GM04503 (cell line): ENCODE measurements around the gene ITPR3.

Experiments
- DNase-seq: peaks from one replicate; pipeline ENCODE4 v3.0.0-alpha.2; 2012; ENCODE audit warnings: low read depth

Gene ITPR3

DNA sequence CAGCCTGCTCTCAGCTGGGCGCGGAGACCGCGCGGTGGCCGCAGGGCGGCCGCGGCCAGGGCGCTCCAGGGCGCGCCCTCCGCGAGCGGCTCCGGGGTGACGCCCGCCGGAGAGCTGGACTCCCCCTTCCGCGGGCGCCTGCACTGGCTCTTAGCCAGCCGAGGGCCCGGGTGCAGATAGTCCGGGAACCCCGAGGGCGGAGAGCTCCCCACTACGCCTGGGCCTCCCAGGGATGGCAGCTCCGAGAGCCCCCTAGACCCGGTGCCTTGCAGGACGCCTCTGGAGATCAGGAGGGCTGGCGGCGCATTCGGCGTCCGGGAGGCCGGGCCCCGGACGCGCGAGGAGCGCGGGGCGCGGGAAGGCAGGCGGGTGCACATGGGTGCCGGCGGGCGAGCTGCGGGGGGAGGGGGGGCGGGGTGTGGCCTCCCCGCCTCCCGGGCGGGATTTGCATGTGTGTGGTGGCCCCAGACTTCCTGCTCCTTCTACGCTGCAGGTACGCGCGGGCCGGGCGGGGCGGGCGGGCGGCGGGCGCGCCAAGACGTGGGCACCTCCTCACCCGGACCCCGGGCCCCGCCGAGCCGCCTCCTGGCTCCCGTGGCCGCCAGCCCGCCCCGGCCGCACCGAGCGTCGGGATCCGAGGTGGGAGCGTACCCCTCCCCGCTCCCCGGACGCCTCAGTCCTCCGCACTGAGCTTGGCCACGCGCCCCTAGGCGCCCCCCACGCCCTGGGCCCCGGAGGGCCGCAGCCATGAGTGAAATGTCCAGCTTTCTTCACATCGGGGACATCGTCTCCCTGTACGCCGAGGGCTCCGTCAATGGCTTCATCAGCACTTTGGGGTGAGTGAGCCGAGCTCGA, at the start of gene ITPR3:
ITPR3 (plus strand) TSS at position 467 of the 855 bp plus-strand sequence; CDS start at position 748, 281 bp downstream.
- no peak for DNase-seq

- DNase-seq: no peak
Observed at GRCh38 chr6:33571637-33572316, 49.3 kb upstream of the ITPR3 start.

DNA sequence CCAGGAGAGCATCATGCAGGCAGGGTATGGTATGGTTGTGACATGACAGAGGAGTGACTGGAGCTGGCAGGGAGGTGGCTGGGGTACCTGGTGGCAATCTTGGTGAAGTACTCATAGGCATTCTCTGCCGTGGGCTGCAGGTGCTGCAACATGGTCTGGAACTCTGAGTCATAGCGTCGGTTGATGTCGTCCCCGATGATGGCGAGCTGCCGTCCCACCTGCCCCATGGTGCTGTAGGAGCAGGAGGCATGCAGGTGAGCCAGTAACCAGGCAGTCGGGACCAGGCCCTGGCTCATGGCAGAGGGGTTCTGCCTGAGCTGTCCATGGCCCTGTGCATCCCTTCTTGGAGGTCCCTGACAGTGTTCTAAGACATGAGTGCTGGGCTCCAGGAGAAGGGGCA, 45.9 kb upstream of the ITPR3 start:
- DNase-seq: no peak

DNA sequence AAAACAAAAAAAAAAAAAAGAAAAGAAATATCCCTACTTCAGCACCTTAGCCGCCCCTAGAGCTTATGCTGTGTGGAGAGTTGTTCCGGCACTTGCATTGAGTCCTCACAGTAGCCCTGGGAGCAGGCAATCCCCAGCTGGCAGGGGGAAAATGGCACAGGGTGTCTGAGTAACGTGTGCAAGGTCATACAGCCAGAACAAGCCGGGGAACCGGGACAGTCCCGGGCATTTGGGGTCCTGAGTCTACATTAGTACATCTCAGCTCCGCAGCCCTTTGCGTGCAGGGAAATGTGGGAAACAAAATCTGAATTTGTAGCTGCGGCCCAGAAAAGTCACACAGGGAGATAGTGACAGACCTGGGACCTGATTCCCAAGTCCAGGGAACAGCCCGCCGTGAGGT, 44.5 kb upstream of the ITPR3 start:
- no peak for DNase-seq

- DNase-seq: no peak
Observed at GRCh38 chr6:33577106-33577535, 44.0 kb upstream of the ITPR3 start.

GRCh38 chr6:33577718-33578117, 43.4 kb upstream of the ITPR3 start:
- DNase-seq: no peak

GRCh38 chr6:33578164-33578563, 43.0 kb upstream of the ITPR3 start:
- DNase-seq: no peak

GRCh38 chr6:33578588-33579011, 42.5 kb upstream of the ITPR3 start:
- DNase-seq: no peak

- DNase-seq: peak; percentile 60
Observed at GRCh38 chr6:33579828-33580714, 41.1 kb upstream of the ITPR3 start, which contains the start of gene BAK1. BAK1 (minus strand) TSS chr6:33580276; CDS start chr6:33577604, 2,672 bp downstream.

GRCh38 chr6:33581186-33581585, 39.9 kb upstream of the ITPR3 start:
- DNase-seq: no peak

- DNase-seq: no peak
Observed at GRCh38 chr6:33583591-33584155, 37.4 kb upstream of the ITPR3 start.

DNA sequence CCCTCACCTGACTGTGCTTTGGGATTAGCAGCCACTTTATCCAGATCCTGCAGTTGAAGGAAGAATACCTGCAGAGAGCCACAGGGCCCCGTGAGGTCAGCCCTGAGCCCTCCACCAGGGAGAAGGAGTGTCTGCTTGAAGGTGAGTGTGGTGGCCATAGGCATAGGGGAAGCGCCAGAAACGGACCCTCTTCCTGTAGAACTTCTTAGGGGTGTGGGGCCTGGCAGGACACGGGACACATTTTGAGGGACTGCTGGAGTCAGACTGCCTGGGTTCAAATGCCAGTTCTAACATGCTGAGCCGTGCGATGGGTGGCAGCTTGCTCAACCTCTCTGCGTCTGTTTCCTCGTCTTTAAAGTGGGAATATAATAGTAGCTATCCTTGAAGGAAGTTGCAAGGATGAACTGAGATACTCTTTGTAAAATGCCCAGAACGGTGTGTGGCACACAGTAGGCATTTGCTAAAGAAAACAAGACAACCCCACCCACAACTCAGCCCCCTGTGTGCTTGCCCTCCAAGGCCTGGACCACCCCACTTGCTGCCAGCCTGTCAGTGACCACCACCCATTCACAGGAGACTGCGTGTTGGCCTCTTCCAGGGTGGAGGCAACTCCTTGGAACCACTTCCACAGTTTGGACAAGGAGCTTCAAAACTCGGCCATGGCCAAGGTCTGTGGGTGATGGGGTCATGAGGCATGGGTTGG, 36.3 kb upstream of the ITPR3 start:
- no peak for DNase-seq

- no peak for DNase-seq
Observed at GRCh38 chr6:33585403-33586107, 35.6 kb upstream of the ITPR3 start.

DNA sequence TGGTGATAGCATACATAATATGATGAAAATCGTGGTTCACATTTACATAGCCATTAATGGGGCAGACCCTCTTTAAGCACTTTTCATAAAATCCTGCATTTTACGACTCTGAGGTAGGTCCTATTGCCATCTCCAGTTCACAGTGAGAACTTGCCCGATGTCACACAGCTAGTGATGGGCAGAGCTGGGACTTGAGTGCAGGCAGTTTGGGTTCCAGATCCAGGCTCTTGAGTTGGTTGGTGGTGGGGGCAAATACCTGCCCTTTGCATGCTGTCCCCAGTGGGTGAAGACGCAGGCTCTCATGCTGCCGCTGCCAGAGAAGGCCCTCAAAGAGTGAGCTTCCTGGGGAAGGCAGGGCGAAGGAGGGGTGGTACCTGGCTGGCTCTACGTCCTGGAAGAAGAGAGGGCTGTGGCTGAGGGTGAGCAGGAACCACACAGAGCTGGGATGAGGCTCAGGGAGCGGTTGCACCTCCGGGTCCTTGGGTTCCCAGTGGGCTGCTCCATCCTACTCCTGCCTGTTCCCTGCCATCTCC, 34.9 kb upstream of the ITPR3 start:
- no peak for DNase-seq

GRCh38 chr6:33587529-33587928, 33.6 kb upstream of the ITPR3 start:
- DNase-seq: no peak

GRCh38 chr6:33588894-33589293, 32.2 kb upstream of the ITPR3 start:
- no peak for DNase-seq

DNA sequence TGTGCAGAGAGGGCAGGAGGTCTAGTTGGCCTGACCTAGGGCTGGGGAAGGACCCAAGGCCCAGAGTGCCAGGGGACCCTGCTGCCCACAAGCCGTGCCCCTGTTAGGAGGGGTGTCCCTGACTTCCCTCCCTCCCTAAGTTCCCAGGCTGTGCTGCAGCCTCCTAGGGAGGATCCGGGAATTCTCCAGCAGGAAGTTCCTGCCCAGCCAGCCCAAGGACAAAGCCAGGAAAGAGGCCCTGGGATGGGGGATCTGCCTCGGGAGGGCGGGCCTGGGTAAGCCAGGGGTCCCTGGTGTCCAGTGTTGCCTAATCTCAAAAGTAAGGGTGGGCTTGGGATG, 31.8 kb upstream of the ITPR3 start:
- no peak for DNase-seq

- peak; percentile 53 for DNase-seq
Observed at GRCh38 chr6:33589731-33590530, 31.2 kb upstream of the ITPR3 start.

- DNase-seq: no peak
Observed at GRCh38 chr6:33590531-33591198, 30.5 kb upstream of the ITPR3 start.
